GM13976 (cell line): Measurements from ENCODE around the gene CCDC187.
A peak's percentile ranks its signal among the peaks of the same experiment; 100 is the strongest.

Source experiments
- DNase-seq: peaks from one replicate; pipeline ENCODE4 v3.0.0; 2012; ENCODE audit warnings: low spot score
- in situ Hi-C: fragments of 300-500 bp; cut with MboI; formaldehyde crosslinking; loops from one replicate; pipeline ENCODE4 v1.12.0; 2022; ENCODE audit warnings: low sequenced_read_pairs, mixed read lengths, inconsistent platforms; ENCODE audit not compliant: unreplicated experiment
- TF ChIP-seq, protein P1 (sequence below): IDR thresholded peaks from 2 replicates; pipeline ENCODE4 v1.5.1; 2012; ENCODE audit warnings: borderline replicate concordance, mild to moderate bottlenecking; ENCODE audit not compliant: insufficient read depth; ENCODE audit errors: extremely low read depth, missing control alignments, control extremely low read depth

CCDC187 gene

DNA sequence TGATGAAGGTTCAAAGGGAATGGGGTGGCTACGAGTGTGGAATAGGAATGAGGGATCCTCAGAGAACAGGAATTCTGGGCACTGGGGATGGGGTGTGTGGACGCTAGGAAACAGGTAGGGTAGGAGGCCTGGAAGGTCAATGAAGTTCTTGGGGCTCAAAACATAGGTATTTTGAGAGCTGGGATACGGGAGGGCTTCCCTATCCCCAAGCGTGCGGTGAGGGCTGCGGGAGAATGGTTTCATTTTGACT lies 59.0 kb downstream of the CCDC187 start:
- in situ Hi-C loops = no loop called here
- TF ChIP-seq, protein P1, sequence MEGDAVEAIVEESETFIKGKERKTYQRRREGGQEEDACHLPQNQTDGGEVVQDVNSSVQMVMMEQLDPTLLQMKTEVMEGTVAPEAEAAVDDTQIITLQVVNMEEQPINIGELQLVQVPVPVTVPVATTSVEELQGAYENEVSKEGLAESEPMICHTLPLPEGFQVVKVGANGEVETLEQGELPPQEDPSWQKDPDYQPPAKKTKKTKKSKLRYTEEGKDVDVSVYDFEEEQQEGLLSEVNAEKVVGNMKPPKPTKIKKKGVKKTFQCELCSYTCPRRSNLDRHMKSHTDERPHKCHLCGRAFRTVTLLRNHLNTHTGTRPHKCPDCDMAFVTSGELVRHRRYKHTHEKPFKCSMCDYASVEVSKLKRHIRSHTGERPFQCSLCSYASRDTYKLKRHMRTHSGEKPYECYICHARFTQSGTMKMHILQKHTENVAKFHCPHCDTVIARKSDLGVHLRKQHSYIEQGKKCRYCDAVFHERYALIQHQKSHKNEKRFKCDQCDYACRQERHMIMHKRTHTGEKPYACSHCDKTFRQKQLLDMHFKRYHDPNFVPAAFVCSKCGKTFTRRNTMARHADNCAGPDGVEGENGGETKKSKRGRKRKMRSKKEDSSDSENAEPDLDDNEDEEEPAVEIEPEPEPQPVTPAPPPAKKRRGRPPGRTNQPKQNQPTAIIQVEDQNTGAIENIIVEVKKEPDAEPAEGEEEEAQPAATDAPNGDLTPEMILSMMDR = no peak

DNA sequence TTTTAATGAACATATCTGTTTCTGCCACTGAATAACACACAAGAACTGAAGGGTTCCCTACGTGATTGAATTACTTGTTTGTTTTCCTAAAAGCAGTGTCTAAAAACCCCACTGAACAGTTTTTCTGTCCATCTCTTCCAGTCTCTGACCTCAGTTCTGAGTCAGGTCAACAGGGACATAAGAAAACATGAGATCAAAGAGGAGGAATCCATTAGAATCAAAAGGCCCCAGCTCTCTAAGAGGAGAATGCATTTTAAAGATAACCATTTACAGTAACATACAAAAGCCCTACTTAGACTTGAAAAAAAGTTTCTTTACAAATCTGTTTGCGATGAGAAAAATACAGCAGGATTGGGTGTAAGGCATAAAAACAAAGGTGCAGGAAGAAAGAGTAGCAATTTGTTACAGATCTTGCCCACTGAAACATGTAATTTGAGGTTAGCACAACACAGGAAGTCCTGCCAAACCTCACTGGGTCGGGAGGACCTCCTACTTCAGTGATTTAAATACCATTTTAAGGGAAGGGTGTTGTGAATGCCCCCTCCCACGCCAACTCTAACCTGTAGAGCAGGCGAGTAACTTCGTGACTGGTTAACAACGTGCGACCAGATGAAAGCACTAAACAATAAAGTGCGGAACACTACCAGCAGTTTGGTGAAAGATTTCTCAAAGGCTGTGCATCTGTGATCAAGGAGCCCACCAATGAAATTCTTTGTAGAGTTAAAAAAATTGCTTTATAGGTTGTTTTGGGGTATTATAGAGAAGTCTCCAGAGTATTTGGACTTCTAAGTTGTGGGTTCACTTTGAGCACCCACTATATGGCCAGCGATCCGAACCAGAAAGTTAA lies 59.5 kb downstream of the CCDC187 start:
- peak; percentile 77 for DNase-seq
- in situ Hi-C loops = no loop called here

More for the DNA sequence above, 59.0 kb downstream of the CCDC187 start:
- no peak for DNase-seq

DNA sequence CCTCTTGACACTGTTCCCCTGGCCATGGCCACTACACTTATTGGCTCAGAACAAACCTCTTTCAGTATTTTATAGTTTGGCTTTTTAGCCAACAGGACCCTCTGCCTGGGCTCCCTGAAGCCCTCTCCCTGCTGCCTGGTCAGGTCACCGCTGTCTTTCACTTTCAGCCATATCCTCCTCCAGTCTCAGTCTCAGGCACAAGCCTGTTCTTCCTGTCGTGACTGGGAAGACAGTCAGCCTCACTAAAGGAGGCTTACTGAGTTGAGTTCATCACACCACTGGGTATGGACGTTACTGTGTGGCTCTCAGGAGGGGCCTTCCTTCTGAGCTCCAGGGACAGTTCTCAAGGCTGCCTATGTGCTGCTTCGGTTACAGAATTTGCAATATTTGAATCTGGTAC lies 60.3 kb downstream of the CCDC187 start:
- TF ChIP-seq, protein P1 = no peak
- in situ Hi-C loops = no loop called here
- DNase-seq = no peak

More for the DNA sequence above, 59.5 kb downstream of the CCDC187 start:
- TF ChIP-seq, protein P1 = no peak

DNA sequence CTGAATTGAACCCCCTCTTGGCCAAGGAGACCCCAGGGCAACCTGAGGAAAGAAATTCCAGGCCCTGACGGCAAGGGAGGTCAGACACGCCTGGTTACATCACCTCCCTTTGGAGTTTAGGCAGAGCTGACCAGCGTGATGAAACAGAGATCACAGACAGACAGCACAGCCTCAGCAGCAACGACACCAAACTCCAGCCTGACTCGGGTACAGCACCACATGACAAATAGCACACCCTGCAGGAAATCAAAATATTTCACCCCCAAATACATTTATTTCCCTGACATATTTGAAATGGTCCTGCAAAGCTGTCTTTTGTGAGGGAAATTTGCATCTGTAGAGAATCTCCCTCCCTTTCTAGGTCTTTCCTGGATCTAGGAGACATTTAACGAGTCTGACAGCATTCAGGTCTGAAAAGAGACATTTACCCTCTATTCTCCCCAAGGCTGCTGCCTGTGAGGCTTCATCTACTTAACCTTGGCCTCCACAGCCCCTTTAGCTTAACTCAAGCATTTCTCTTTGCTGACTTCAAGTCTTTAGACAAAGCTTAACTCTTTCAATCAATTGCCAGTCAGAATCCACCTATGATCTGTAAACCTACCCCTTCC lies 60.9 kb downstream of the CCDC187 start:
- DNase-seq = peak; percentile 46
- TF ChIP-seq, protein P1 = no peak
- in situ Hi-C loops = no loop called here

DNA sequence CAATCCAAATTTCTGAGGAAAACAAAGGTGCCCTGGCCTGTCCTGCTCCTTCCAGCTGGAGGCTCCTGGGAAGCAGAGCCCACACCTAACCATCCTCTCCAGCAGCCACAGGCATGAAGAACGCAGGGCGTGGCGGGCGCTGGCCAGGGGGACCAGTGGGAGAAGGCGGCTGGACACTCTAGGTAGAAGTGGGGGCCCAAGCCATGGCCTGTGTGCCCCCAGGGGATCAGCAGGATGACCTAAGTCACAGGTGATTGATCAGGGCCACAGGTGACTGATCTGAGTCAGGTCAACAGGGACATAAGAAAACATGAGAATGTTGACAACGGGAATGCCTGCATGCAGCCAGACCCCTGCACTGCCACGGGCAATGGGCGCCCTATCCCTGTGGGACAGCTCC lies 61.6 kb downstream of the CCDC187 start:
- TF ChIP-seq, protein P1 = no peak
- in situ Hi-C loops = no loop called here

DNA sequence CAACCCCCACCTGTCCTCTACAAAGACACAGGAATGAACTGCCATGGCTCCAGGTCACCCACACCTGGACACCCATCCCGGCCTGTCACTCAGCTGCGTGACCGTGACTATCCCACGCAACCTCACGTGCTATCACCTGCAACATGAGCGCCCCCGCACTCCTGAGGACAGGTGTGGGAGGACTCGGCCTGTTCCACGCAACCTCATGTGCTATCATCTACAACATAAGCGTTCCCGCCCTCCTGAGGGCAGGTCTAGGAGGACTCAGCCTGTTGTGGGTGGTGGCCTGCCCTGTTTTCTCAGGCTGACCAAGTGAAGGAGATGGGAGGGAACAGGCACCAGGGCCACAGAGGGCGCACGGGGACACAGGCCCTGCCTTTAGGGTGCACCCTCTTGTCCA lies 62.4 kb downstream of the CCDC187 start:
- TF ChIP-seq, protein P1 = no peak
- DNase-seq = no peak
- in situ Hi-C loops = no loop called here

More for the DNA sequence above, 61.6 kb downstream of the CCDC187 start:
- no peak for DNase-seq

DNA sequence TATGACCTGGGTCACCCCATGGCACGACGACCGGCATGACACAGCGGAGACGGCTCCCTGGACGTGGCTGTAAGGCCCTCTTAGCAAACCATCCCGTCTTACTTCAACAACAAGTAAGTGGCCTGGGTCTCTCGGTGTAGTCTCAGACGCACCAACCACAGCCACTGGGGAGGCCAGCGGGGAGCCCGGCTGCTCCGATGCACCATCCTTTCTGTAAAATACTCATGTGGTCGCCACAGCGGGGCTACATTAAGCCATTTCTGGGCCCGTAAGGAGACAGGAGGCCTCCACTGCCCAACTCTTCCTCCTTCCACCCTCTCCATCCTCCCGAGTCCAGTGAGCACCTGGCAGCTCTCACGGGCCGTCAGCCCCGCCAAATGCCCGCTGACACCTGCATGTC lies 63.0 kb downstream of the CCDC187 start:
- in situ Hi-C loops = no loop called here
- TF ChIP-seq, protein P1 = no peak
- DNase-seq = no peak
